ENCODE data around the gene LIG4. TPM values are rescaled to one million over a fixed set of nuclear protein-coding genes. Genes with fewer than 3 reads are reported as not detected.

Gene LIG4
- total RNA-seq, result 12.1 and 14.8 TPM in 2 replicates

- Mint-ChIP-seq H3K27me3 (no peaks in the 10 kb centered on the region), H3K9me3 (no peaks in the 10 kb centered on the region), H3K27ac (peak within 1 kb of the TSS; percentile 96), H3K4me3 (peak within 1 kb of the TSS; percentile 88), H3K36me3 (ENCODE audit: low read depth) (peaks cover 15% of the 10 kb centered on the region), H3K4me1 (peaks cover 74% of the 10 kb centered on the region)
- no peak for TF ChIP-seq CTCF (IDR thresholded peaks at IDR 0.05)
- ATAC-seq (ENCODE audit: low read depth), result peak; percentile 72
- POLR2A ChIA-PET, result interaction anchor here (1.0 kb wide), 1 partner anchor 946 kb away, joined by 3 read pairs; no protein-coding TSS in a partner anchor
- peak; percentile 86 for DNase-seq
- CTCF ChIA-PET, result no interaction called here
- intact Hi-C loops (cut with micrococcal nuclease), result loop anchor here (1.0 to 5.0 kb wide), 3 partner anchors 947 to 1648 kb away; partner anchors contain the start of genes ARGLU1 and IRS2
These were observed at the start of gene LIG4 for GRCh38 chr13:108215436-108215835. LIG4 (minus strand) TSS chr13:108215536; CDS start chr13:108211268, 4,268 bp downstream.

- ChIA-PET CTCF (no interaction called here), POLR2A (no interaction called here)
- TF ChIP-seq CTCF (IDR thresholded peaks at IDR 0.05), result no peak
- Mint-ChIP-seq H3K9me3 (no peaks in the 10 kb centered on the region), H3K36me3 (ENCODE audit: low read depth) (peaks cover 2% of the 10 kb centered on the region), H3K27me3 (no peaks in the 10 kb centered on the region), H3K4me3 (no peak overlapping the region), H3K27ac (no peak overlapping the region), H3K4me1 (peaks cover 27% of the 10 kb centered on the region)
- intact Hi-C loops (cut with micrococcal nuclease), result no loop called here
- DNase-seq (no peak), ATAC-seq (ENCODE audit: low read depth) (no peak)
These were observed 48.5 kb upstream of the LIG4 start for GRCh38 chr13:108263621-108264355.

GRCh38 chr13:108257248-108257647, 41.9 kb upstream of the LIG4 start:
- TF ChIP-seq CTCF (IDR thresholded peaks at IDR 0.05), result no peak
- no peak overlapping the region for H3K4me3 Mint-ChIP-seq
- no peak for ATAC-seq (ENCODE audit: low read depth)
- POLR2A ChIA-PET, result no interaction called here
- no peaks in the 10 kb centered on the region for H3K27me3 Mint-ChIP-seq
- H3K27ac Mint-ChIP-seq, result no peak overlapping the region
- peaks cover 8% of the 10 kb centered on the region for H3K36me3 Mint-ChIP-seq (ENCODE audit: low read depth)
- intact Hi-C loops (cut with micrococcal nuclease), result no loop called here
- no peak for DNase-seq
- no peaks in the 10 kb centered on the region for H3K9me3 Mint-ChIP-seq
- no peaks in the 10 kb centered on the region for H3K4me1 Mint-ChIP-seq
- CTCF ChIA-PET, result no interaction called here

GRCh38 chr13:108249150-108249549, 33.8 kb upstream of the LIG4 start:
- H3K27ac Mint-ChIP-seq, result no peak overlapping the region
- no peaks in the 10 kb centered on the region for H3K27me3 Mint-ChIP-seq
- intact Hi-C loops (cut with micrococcal nuclease), result no loop called here
- CTCF ChIA-PET, result no interaction called here
- H3K4me1 Mint-ChIP-seq, result no peaks in the 10 kb centered on the region
- H3K4me3 Mint-ChIP-seq, result no peak overlapping the region
- peaks cover 19% of the 10 kb centered on the region for H3K9me3 Mint-ChIP-seq
- POLR2A ChIA-PET, result no interaction called here
- H3K36me3 Mint-ChIP-seq (ENCODE audit: low read depth), result peaks cover 2% of the 10 kb centered on the region
- no peak for TF ChIP-seq CTCF (IDR thresholded peaks at IDR 0.05)
- DNase-seq (no peak), ATAC-seq (ENCODE audit: low read depth) (no peak)

GRCh38 chr13:108230377-108230776, 15.0 kb upstream of the LIG4 start:
- intact Hi-C loops (cut with micrococcal nuclease), result no loop called here
- ChIA-PET CTCF (interaction anchor here (1.4 kb wide), 1 partner anchor 54 kb away, joined by 3 read pairs; no protein-coding TSS in a partner anchor), POLR2A (no interaction called here)
- Mint-ChIP-seq H3K36me3 (ENCODE audit: low read depth) (peaks cover 24% of the 10 kb centered on the region), H3K27me3 (no peaks in the 10 kb centered on the region), H3K4me3 (no peak overlapping the region), H3K27ac (no peak overlapping the region), H3K9me3 (no peaks in the 10 kb centered on the region), H3K4me1 (peaks cover 37% of the 10 kb centered on the region)
- TF ChIP-seq CTCF (IDR thresholded peaks at IDR 0.05), result no peak
- no peak for ATAC-seq (ENCODE audit: low read depth)
- no peak for DNase-seq
